Fibroblast of lung (primary cell): ENCODE results near the gene IZUMO2.

Experiments
- CTCF ChIP-seq, 2 donors: IDR thresholded peaks in 1 of 2; conservative IDR thresholded peaks in 1 of 2; 1 replicate in 1 of 2; 2 replicates in 1 of 2; pipeline ENCODE4 v1.5.1; 2011 to 2012; ENCODE audit warnings: low read length in 2 of 2, control low read depth in 1 of 2, inconsistent platforms in 1 of 2, low read depth in 1 of 2, mild to moderate bottlenecking in 1 of 2
- EZH2 ChIP-seq: IDR thresholded peaks from 2 replicates; pipeline ENCODE4 v1.5.1; 2012; ENCODE audit warnings: low read length, control low read depth, mild to moderate bottlenecking; ENCODE audit errors: missing control alignments

GRCh38 chr19:50205681-50206138, 42.6 kb upstream of the IZUMO2 start:
- TF ChIP-seq CTCF (conservative IDR thresholded peaks at IDR 0.05 in 1 of 2, IDR thresholded peaks at IDR 0.05 in 1 of 2; ENCODE audit: low read depth in 1 of 2, low read length in 2 of 2), result no peak
- no peak for TF ChIP-seq EZH2
